Activated CD8-positive, alpha-beta memory T cell treated with anti-CD3 and anti-CD28 coated beads, Interleukin-2, amount 50 U/mL, for 48 hours (primary cell): ENCODE measurements around the gene BCL2.

Experiments used
- DNase-seq: peaks from one replicate; pipeline ENCODE4 v3.0.0-alpha.2; 2020

BCL2 gene

DNA sequence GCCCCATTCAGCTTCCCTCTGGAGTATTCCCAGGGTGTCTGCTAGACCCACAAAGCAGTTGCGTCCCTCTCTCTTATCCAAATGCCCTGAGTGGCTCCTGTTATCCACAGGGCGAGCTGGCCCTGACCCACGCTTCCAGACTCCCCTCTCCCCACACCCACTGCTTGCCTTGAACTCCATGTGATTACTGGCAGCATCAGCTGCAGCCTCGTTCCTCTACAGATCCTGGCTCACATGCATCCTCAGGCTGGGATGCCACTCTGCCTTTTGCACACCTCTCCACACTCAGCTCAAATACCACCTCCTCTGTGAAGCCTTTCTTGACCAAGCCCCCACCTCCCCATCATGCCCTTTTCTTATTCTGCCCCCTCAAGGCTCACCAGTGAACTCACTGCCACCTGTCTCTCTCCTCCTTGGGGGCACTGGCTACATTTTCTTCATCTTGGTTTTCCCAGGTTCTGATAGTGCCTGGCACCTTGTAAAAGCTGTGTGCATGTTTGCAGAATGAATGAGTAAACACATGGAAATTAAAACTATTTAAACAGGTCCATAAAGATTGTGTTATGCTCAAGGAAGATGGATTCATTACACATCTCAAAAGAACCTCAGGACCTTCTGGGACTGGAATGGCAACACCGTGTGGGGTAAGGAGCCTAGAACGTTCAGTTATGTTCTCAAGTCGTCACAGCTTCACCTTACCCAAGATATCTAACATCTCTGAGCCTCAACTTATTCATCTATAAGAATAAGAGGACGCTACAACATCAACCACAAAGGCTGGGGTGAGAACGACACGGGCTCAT is 165.0 kb downstream of the BCL2 start:
- DNase-seq = no peak

DNA sequence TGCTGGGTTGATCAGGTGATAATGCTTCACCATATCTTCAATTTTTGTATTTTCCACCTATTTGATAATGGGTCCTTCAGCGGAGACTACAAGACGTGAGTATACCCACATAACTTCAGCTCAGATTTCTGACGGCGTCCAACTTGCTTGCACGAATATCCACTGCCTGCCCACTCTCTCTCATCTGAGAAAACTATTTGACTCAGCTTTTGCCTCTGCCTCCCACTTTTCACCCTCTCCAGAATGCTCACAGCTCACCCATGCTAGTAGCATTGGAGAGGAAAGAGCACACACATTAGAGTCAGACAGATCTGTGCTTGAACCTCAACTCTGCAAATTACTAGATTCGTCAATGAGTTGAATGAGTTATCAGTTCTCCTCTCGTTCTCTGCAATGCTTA is 166.8 kb downstream of the BCL2 start:
- no peak for DNase-seq

DNA sequence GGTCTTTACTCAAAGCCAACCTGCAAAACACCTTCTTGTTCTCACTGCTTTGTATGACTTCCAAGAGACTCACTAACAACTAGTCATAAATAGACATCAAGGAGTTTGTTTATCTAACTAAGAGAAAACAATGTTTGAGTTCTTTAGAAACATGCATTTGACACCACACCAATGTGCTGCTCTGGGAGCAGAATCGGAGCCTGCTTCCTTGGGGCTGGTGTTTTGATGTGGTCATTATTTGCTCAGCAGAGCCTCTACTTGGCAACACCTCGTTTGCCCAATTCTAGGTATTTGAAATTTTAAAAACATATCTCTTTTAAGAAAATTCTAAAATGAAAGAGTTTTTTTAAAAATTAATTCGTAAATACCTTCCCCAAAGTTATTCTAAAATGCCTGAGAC is 167.5 kb downstream of the BCL2 start:
- DNase-seq = no peak

DNA sequence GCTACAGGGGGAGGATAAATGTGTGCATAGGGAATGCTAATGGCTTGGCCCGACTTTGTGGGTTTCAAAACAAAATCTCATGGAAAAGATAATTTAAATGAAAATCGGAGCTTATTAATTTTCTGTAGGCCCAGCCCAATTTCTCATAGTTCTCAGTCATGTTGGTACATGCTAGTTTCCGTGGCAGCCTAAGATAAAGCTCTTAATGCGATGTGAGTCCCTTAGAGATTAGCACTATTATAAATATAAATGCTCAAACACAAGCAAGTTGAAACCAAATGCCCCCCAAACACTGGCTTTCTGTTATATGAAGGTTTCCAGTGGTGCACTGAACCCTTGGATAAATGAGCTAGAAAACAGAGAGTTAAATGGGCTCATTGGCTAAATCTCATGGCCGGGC is 168.0 kb downstream of the BCL2 start:
- DNase-seq = no peak

GRCh38 chr18:63150942-63151421 is 168.6 kb downstream of the BCL2 start:
- DNase-seq = no peak

DNA sequence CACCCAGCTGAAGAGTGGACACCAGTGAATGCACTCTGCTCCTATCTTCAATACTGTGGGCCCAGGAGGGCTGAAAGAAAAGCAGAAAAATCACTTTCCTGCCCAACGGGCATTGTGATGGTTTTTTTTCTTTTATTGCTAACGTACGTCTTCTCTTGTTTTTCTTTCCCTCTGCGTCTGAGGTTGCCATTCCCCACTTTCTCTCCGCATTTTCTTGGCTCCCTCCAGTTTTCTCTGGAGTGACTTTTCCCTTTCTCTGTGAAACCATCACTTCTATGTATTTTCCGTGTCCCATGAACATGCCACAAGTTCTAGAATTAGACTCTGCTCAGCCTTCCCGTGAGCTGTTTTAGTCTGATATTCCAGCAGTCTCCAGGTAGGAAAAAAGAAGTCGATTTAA is 169.2 kb downstream of the BCL2 start:
- DNase-seq = no peak

GRCh38 chr18:63149302-63149587 is 170.3 kb downstream of the BCL2 start:
- no peak for DNase-seq

GRCh38 chr18:63148449-63149301 is 170.9 kb downstream of the BCL2 start:
- no peak for DNase-seq

DNA sequence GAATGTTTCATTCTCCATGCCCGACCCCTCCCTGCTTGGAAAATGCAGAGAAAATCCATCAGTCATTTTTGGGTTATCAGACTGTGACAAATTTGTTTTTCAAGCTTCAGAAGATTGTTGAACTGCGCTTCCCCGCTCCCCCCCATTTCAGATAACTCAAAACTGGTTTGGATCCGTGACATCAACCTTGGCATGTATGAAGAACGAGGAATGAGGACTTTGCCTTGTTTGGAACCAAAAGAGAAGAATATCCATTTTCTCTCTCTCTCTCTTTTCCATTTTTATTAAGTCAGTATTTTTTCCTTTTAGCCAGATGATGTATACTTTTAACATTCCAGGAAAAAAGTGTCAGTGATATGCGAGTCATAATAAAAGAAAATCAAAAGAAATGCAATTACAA is 171.6 kb downstream of the BCL2 start:
- no peak for DNase-seq

DNA sequence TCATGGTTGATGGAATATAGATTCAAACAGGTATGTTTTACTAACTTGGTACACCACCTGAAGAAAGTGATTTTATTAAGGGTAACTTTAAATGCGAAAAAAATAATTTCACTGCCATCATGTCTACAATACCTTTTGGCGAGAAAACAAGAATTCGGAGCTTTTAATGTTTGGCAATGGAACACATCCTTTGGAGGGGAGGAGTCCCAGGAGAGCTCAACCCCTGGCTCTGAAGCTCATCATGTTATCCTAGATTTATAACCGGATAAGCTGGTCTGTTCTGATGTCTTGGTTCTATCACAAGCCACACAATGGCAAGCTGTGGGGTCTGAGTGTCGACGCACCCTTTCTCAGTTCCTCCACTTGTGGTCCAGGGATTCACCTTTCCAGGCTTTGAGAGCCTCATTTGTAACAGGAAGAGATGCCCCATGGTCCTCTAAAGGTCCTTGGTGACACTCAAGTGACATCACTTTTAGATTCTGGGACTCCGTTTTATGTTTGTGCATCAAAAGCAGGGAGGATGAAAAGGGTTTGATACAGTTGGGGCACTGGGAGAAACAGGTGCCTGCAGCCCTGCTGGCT is 172.7 kb downstream of the BCL2 start:
- no peak for DNase-seq

DNA sequence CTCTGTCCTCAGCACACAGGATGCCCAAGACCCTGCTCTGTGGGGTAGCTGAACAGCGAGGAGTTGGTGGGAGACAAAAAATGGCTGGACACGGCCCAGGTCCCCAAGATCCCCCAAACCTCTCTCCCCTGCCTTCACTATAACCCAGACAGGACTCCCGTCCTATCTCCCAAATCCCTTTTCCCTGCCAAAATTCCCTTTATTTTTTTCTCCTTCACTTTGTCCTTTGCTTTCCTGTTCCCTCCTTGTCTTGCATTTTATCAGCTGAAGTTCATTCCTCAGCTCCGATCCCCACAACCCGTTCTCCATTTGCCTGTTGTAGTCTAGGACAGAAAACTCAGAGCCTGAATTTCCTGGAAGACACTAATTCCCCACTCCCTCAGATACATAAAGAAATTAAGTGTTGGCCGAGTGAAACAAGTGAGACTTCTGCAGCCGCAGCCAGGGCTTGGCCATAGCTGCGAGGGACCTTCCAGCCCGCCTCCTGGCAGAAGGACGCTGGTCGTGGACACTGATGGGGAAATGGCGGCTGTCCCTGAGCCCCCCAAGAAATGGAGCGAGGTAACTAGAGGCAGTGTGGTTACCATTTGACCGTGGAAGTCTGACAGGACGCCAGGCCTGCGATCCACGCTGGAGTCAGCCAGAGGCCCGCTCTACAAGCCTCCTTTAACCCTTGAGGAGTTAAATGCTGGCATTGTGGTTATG is 173.6 kb downstream of the BCL2 start:
- no peak for DNase-seq

- no peak for DNase-seq
These were observed 174.3 kb downstream of the BCL2 start for GRCh38 chr18:63145166-63145850.

GRCh38 chr18:63144748-63145147 is 174.8 kb downstream of the BCL2 start:
- no peak for DNase-seq

GRCh38 chr18:63143330-63143771 is 176.2 kb downstream of the BCL2 start:
- DNase-seq = no peak

GRCh38 chr18:63142594-63143225 is 176.9 kb downstream of the BCL2 start:
- DNase-seq = no peak

DNA sequence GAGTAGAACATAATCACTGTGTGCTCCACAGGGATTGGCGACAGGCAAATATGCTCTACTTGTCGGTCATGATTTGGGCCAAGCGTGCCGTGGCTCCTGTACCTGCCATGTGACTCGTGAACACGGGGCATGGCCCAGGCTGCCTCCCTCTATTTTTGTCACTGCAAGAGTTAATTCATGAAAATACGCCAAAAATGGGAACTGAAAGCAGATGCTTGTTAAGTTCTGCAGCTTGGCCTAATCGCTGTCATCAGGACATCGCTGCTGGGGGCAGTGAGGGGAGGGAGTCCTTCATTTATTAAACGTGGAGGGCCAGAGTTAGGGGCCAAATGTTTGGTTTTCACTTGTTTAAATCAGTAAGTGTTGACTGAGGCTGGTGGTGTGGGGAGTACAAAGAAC is 177.8 kb downstream of the BCL2 start:
- DNase-seq = no peak

DNA sequence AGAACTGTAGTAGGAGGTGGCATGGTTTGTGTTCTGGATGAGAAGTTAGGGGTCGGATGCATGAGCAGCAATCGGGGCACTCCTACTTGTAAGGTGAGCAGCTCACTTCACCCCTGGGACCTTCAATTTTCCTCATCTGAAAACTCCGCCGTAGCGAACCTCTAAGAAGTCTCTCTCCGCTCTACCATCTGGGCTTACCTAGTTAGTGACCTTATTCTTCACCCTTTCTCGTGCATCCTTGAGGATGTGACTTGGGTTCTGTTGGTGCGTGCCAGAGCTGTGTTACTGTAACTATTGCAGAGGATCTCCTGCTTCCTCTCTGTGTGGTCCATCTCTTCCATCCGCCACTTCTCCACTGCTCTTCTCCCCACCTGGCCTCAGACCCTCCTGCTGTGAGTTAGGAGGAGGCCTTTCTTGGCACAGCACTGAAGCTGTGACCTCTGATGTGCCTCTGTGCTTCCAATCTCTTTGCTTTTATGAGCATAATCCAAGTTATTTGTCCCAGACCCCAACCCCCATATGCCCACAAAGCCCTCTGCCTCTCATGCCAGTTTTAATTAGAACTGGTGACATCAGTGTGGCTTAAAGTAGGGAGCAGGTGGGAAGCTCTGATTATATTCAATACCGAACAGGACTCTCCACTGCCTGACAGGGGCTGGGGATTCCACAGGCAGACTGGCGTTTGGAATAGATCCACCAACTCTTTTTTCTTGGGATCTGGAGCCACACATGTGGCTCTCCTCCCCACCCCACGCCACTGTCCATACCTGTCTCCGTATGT is 178.4 kb downstream of the BCL2 start:
- no peak for DNase-seq

- no peak for DNase-seq
These were observed 179.5 kb downstream of the BCL2 start for GRCh38 chr18:63140038-63140450.

GRCh38 chr18:63138436-63139340 is 180.9 kb downstream of the BCL2 start:
- no peak for DNase-seq

DNA sequence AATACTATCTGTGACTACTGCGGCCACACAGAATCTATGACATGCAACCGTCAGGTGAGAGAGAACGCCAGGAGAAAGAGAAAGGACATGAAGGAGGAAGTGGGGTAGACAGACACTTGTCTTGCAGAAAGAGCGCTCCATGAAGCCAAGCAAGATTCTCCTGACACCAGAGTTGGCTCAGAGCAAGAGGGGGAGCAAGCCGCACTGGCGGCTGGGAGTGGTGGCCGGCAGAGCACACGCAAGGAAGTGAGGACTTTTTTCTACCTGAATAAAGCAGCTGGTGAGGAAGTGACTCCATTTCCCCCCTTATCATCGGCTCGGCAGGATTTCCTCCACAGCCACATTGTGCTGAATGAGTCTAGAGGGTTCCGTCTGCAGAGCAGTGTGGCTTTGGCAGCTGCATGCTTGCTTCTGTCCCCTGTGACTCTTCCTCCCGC is 181.6 kb downstream of the BCL2 start:
- no peak for DNase-seq
